Activated CD8-positive, alpha-beta memory T cell treated with anti-CD3 and anti-CD28 coated beads, Interleukin-2, amount 10 ng/mL, durations not matched to agents 7 days and 5 days (primary cell): ENCODE data around the gene PRKRIP1. TPM values are rescaled to one million over a fixed set of nuclear protein-coding genes. Genes with fewer than 3 reads are reported as not detected.
"Not testable (repeated sequence)": the region's sequence is repeated elsewhere in the genome, so short reads cannot be mapped to it uniquely, and the experiment has no call there.

ENCODE experiments used
- ATAC-seq: fragments of 150-1000 bp; cut with Tn5 transposase; one replicate; pipeline ENCODE4 v1.10.0; 2021; ENCODE audit warnings: moderate library complexity
- CTCF ChIA-PET: fragments of 350-600 bp; sonication (Branson Sonifier 250); formaldehyde crosslinking; loops from one replicate; lab custom pipeline; 2021; ENCODE audit warnings: antibody characterized with exemption; lab: Charles Lee
- DNase-seq: peaks from one replicate; pipeline ENCODE4 v3.0.0-alpha.2; 2020
- H3K27ac Mint-ChIP-seq: one replicate; pipeline ENCODE4 v1.8.0; 2021; ENCODE audit warnings: mild to moderate bottlenecking, mixed read lengths
- H3K27me3 Mint-ChIP-seq: one replicate; pipeline ENCODE4 v1.8.0; 2021; ENCODE audit warnings: mixed read lengths
- H3K36me3 Mint-ChIP-seq: one replicate; pipeline ENCODE4 v1.8.0; 2021; ENCODE audit warnings: mild to moderate bottlenecking, mixed read lengths
- H3K4me1 Mint-ChIP-seq: one replicate; pipeline ENCODE4 v1.8.0; 2021; ENCODE audit warnings: mixed read lengths
- H3K4me3 Mint-ChIP-seq: one replicate; pipeline ENCODE4 v1.8.0; 2021; ENCODE audit warnings: mild to moderate bottlenecking, moderate library complexity, mixed read lengths
- H3K9me3 Mint-ChIP-seq: one replicate; pipeline ENCODE4 v1.8.0; 2022; ENCODE audit warnings: low read depth, mixed read lengths
- total RNA-seq, 2 experiments: library from RNA; stranded (reverse); gene quantifications; one replicate each; pipeline ENCODE4 v1.2.3, GENCODE V29; 2021

PRKRIP1 gene, protein sequence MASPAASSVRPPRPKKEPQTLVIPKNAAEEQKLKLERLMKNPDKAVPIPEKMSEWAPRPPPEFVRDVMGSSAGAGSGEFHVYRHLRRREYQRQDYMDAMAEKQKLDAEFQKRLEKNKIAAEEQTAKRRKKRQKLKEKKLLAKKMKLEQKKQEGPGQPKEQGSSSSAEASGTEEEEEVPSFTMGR
- 10 to 100 TPM; 22.2 to 34.5 TPM for total RNA-seq

DNA sequence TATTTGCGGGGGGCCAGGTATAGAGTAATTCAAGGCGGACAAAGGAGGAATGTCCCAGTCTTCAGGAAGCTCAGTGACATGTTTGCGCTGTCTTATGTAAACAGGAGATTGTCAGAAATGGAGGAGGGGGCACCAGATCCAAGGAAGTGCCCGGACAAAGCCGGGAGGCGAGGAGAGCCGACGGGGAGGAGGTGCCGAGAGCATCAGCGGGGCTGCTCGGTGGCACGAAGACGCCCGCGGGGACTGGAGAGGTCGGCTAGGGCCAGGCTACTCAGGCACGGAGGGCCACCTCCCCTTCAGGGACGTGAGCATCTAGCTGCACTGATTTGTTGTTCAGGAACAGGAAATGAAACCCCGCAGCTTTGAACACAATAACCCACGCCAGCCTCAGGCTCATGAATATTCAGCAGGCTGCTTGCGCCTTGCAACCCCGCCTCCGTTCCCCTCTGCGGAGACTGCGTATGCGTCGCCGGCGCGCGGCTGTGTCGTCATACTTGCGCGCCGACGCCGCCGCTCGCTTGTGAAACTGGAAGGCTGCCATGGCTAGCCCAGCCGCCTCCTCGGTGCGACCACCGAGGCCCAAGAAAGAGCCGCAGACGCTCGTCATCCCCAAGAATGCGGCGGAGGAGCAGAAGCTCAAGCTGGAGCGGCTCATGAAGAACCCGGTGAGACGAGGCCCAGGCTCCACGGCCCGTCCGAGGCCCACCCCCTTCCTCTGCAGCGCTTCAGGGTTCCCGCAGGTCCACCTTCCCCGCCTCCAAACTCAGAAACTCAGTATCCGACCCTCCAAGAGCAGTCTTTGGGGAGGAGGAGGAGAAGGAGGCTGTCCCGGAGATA is at the start of gene PRKRIP1:
Gene PRKRIP1 (plus strand): TSS at position 491 of the 837 bp plus-strand sequence. CDS start 49 bp downstream, at position 540.
- CTCF ChIA-PET = interaction anchor here (0.9 to 2.9 kb wide), 6 partner anchors 8 to 30 kb away, joined by 3 to 10 read pairs (median 3); no protein-coding TSS in a partner anchor
- Mint-ChIP-seq H3K9me3 (no peaks in the 10 kb centered on the region), H3K4me1 (peaks cover 17% of the 10 kb centered on the region), H3K36me3 (peaks cover 22% of the 10 kb centered on the region), H3K4me3 (peak within 1 kb of the TSS; percentile 86), H3K27ac (peak within 1 kb of the TSS; percentile 90), H3K27me3 (no peaks in the 10 kb centered on the region)
- ATAC-seq = peak; percentile 98
- DNase-seq = peak; percentile 95

DNA sequence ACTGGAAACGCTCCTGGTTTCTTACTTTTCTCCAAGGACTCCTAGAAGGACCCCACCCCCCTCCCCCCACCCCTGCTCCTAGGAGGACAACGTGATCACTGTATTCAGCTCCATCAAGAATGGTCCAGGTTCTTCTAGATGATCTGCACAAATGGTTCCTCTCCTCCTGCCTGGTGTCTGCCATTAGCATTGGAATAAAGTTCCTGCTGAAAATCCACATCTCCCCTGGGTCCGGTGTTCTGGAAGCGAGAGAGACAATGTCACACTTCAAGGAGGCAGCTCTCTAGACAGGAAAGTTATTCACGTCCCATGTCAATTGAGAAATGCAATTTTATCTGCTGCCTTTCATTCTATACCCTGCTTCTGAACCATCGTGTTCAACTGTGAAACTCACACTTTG is 49.2 kb upstream of the PRKRIP1 start:
- H3K9me3 Mint-ChIP-seq, DNase-seq, CTCF ChIA-PET, H3K27me3 Mint-ChIP-seq, H3K27ac Mint-ChIP-seq, ATAC-seq, H3K4me3 Mint-ChIP-seq, H3K4me1 Mint-ChIP-seq, H3K36me3 Mint-ChIP-seq: not testable (repeated sequence)

DNA sequence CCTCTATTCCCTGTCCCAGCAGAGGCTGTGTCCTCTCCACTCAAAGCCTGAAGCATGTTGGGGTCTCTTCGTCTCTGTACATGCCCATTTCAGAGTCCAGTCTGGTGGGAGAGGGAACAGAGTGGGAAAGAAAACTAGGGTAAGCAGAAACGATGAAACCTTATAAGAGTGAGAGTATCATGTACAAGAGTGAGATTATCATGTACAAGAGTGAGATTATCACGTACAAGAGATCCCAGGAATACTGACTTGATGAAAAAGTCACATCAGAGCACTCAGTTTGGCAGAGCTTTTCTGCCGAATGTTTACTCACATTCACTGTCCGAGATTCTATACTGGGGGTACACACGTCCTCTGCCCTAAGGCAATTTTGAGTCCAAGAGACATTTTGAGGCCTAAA is 39.8 kb upstream of the PRKRIP1 start, which contains the start of gene SPDYE6:
Gene SPDYE6 (minus strand): TSS at position 101 of the 400 bp plus-strand sequence. CDS start 421 bp downstream, outside the sequence.
- DNase-seq, ATAC-seq, CTCF ChIA-PET, H3K36me3 Mint-ChIP-seq, H3K27ac Mint-ChIP-seq, H3K4me1 Mint-ChIP-seq, H3K27me3 Mint-ChIP-seq, H3K9me3 Mint-ChIP-seq, H3K4me3 Mint-ChIP-seq: not testable (repeated sequence)

DNA sequence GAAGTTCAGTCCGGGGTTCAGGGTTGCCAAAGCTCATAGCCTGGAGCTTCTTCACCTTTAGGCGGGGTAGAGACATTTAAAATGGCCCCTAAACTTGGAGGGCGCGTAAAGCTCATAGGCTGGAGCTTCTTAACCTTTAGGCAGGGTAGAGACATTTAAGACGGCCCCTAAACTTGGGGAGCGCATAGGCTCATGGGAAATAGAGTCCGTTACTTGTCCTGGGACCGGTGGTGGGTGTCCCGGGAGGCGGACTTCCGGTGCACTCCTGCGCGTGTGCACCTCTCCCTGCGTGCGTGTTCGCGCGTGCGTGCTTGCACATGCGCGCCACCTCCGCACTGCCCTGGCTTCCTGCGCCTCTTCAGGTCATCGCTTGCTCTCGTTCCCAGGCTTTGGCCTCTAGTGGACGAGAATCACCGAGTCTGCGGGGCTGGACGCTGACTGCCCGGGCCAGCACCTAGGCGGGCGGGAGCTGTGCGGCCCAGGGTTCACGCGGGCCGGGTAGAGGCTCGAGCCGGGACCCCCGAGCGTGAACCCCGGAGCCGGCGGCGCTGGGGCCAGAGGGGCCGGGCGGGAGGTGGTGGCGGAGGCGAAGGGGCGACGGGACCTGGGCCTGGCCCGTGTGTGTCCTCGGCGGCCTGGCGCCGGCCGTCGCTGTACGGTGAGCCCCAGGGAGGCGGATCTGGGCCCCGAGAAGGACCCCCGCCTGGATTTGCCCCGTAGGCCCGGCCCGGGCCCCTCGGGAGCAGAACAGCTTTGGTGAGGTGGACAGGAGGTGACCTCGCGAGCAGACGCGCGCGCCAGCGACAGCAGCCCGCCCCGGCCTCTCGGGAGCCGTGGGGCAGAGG is 32.4 kb upstream of the PRKRIP1 start:
- H3K4me1 Mint-ChIP-seq = peaks cover 14% of the 10 kb centered on the region

DNA sequence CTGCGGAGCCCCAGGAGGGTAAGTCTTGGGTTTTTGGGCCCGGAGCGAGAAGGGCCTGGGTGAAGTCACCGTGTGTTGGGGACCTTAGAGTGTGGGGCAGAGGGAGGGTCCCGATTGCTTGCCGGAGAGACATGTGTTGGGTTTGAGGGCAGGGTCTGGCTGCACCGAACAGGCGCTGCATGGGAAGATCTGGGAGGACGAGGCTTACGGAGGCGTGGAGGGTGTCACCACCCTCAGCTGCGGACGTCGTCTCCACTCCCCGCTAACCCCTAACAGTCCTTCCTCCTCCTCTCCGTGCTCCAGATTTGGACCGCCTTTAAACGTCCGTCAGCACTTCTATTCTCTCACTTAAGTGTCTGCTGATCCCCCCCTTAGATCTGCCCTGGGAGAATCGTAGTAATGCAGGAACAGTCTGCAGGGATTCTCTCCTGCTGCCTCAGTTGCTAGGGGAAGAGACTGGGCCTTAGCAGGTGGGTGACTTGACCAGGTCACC is 31.7 kb upstream of the PRKRIP1 start:
- Mint-ChIP-seq H3K27ac (peak overlapping the region; percentile 83), H3K36me3 (peaks cover 17% of the 10 kb centered on the region), H3K4me1 (peaks cover 14% of the 10 kb centered on the region), H3K4me3 (peak overlapping the region; percentile 97)
- DNase-seq = peak; percentile 42
- ATAC-seq, H3K27me3 Mint-ChIP-seq, H3K9me3 Mint-ChIP-seq, CTCF ChIA-PET: not testable (repeated sequence)

More for the DNA sequence above, 32.4 kb upstream of the PRKRIP1 start:
- CTCF ChIA-PET = interaction anchor here (1.0 kb wide), 2 partner anchors 61 to 85 kb away, joined by 3 to 4 read pairs; no protein-coding TSS in a partner anchor
- not testable (repeated sequence) for H3K9me3 Mint-ChIP-seq, H3K27me3 Mint-ChIP-seq
- Mint-ChIP-seq H3K36me3 (peaks cover 17% of the 10 kb centered on the region), H3K27ac (peak overlapping the region; percentile 85), H3K4me3 (peak overlapping the region; percentile 97)
- ATAC-seq (peak; percentile 99), DNase-seq (peak; percentile 98)

DNA sequence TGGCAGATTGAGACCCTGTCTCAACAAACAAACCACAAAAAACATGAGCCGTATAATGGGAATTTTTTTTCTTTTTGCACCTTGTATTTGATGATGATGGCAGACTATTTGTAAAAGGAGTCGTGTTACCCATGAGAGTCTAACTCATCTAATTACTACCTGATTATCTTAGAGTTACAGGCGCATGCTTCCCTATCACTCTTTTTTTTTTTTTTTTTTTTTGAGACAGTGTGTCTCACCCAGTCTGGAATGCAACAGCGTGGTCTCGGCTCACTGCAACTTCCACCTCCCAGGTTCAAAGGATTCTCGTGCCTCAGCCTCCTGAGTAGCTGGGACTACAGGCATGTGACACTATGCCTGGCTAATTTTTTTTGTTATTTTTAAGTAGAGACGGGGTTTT is 30.8 kb upstream of the PRKRIP1 start:
- Mint-ChIP-seq H3K4me1 (peaks cover 14% of the 10 kb centered on the region), H3K36me3 (peaks cover 22% of the 10 kb centered on the region), H3K4me3 (peak overlapping the region; percentile 44)
- ATAC-seq, H3K27me3 Mint-ChIP-seq, H3K27ac Mint-ChIP-seq, CTCF ChIA-PET, H3K9me3 Mint-ChIP-seq, DNase-seq: not testable (repeated sequence)

DNA sequence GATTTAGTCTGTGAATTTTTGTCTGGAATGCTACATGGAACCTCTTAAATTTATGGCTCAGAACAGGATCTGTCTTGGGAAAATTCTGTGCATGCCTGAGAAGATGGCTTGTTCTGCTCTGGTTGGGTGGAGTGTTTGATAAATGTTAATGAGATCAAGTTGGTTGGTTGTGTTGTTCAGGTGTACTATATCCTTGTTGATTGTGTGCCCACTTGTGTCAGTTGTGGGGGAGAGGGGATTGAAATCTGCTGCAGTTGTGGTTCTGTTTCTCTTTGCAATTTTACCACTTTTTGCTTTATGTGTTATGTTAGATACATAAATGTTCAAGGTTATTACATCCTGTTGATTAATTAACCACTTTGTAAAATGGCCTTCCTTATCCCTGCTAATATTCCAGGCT is 26.1 kb upstream of the PRKRIP1 start:
- H3K4me1 Mint-ChIP-seq, CTCF ChIA-PET, H3K4me3 Mint-ChIP-seq, H3K27me3 Mint-ChIP-seq, H3K27ac Mint-ChIP-seq, DNase-seq, H3K9me3 Mint-ChIP-seq, ATAC-seq: not testable (repeated sequence)
- peaks cover 33% of the 10 kb centered on the region for H3K36me3 Mint-ChIP-seq

DNA sequence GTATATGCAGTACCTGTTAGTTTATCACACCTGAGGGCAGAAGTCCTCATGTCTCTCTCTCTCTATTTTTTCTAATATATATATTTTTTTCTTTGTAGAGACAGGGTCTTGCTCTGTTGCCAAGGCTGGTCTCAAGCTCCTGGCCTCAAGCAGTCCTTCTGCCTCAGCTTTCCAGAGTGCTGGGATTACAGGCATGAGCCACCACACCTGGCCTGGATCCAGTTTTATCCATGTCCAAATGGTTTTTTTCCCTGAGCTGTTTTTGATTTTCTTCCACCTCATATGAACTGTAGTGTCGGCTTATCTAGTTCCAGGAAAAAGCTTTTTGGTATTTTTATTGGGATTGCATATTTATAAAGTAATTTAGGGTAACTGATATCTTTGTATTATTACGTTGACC is 23.4 kb upstream of the PRKRIP1 start:
- H3K27ac Mint-ChIP-seq, CTCF ChIA-PET, H3K4me1 Mint-ChIP-seq, DNase-seq, ATAC-seq, H3K9me3 Mint-ChIP-seq, H3K27me3 Mint-ChIP-seq, H3K4me3 Mint-ChIP-seq: not testable (repeated sequence)
- H3K36me3 Mint-ChIP-seq = peaks cover 38% of the 10 kb centered on the region

DNA sequence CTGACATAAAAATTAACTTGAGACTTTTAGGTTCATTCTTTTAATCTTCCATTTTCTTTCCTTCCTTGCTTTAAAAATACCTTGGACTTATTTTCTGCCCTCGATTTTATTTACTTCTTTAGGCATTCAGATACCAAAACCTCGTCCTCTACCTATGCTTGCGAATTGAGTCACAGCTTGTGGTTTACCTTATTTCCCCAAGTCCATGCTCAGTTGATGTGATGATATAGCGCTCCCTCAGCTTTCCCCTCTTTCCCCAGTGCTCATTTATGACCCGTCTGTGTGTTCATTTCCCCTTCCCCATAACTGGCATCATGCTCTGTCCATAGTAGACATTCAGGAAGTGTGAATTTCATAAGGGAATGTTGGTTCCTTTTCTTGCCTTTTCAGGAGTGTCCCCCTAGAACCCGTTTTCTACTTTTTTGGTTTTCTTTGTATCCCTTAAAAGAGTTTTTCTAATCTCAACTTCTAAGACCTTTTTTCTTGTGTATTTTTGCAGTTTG is 19.1 kb upstream of the PRKRIP1 start:
- Mint-ChIP-seq H3K4me1 (peaks cover 8% of the 10 kb centered on the region), H3K9me3 (no peaks in the 10 kb centered on the region), H3K27me3 (no peaks in the 10 kb centered on the region), H3K27ac (peak overlapping the region; percentile 29), H3K4me3 (no peak overlapping the region), H3K36me3 (peaks cover 37% of the 10 kb centered on the region)
- CTCF ChIA-PET = no interaction called here
- DNase-seq = no peak
- ATAC-seq = no peak

DNA sequence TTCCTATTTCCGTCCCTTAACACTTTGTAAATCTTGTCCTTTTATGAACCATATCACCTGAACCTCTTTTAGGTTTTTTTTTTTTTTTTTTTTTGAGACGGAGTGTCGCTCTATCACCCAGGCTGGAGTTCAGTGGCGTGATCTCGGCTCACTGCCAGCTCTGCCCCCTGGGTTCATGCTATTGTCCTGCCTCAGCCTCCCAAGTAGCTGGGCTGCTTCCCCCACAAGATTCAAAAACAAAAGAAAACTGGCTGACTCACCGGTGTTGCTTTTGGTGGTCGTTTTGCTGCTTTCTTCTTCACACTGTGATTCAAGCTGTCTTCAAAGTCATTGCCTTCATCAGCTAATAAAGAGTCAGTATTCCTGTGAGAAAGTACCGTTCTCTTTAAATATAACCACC is 15.3 kb upstream of the PRKRIP1 start:
- H3K36me3 Mint-ChIP-seq = peaks cover 32% of the 10 kb centered on the region
- H3K4me1 Mint-ChIP-seq, H3K27me3 Mint-ChIP-seq, DNase-seq, H3K4me3 Mint-ChIP-seq, H3K9me3 Mint-ChIP-seq, ATAC-seq, H3K27ac Mint-ChIP-seq, CTCF ChIA-PET: not testable (repeated sequence)

DNA sequence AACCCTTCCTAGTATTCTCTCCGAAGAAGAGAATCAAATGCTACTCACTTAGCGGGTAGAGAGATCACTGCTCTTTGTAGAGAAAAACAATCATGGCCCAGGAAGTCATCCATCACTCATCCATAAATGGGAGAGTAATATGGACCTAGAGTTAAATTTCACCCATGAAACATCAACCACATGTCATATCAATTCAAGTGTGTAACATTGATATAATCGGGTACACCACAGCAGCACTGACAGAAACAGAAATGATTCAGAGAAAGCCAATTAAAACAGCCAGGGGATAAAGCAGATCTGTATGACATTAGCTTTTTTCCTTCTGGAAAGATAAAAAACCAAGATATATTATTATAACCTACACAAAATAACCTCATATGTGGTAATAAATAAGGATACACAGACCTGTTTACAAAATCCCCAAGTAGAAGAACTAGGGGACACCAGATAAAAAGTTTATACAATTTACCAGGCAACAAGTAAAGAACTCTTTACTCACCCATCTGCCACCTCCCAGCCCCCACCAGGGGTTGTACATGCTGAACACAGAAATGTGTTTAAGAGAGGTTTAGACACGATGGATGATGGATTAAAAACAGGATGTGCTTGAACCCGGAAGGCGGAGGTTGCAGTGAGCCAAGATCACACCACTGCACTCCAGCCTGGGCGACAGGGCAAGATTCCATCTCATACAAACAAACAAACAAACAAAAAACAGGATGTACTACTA is 14.3 kb upstream of the PRKRIP1 start:
- H3K4me1 Mint-ChIP-seq, H3K27ac Mint-ChIP-seq, CTCF ChIA-PET: not testable (repeated sequence)

DNA sequence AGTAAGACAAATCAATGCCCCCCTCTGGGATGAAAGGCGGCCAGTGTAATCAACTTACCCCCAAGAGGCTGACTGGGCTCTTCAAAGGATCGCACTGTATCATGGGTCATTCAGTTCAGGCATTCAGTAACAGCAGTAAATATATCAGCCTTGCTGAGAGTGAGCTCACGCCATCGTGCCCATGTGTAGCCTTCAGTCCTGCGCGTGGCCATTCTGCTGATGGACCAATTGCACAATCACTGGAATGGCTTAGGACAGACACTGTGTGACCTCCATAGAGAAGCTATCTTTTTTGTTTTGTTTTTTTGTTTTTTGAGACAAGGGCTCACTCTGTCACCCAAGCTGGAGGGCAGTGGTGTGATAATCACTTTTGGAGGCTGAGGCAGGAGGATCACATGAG is 9.1 kb upstream of the PRKRIP1 start:
- Mint-ChIP-seq H3K27me3 (no peaks in the 10 kb centered on the region), H3K4me3 (no peak overlapping the region), H3K9me3 (no peaks in the 10 kb centered on the region), H3K4me1 (no peaks in the 10 kb centered on the region), H3K36me3 (peaks cover 8% of the 10 kb centered on the region), H3K27ac (no peak overlapping the region)
- CTCF ChIA-PET = interaction anchor here (0.8 to 2.0 kb wide), 3 partner anchors 100 to 107 kb away, joined by 3 to 6 read pairs (median 4); no protein-coding TSS in a partner anchor
- DNase-seq (no peak), ATAC-seq (no peak)

More for the DNA sequence above, 14.3 kb upstream of the PRKRIP1 start:
- not testable (repeated sequence) for H3K9me3 Mint-ChIP-seq, H3K4me3 Mint-ChIP-seq, ATAC-seq, H3K27me3 Mint-ChIP-seq, DNase-seq
- H3K36me3 Mint-ChIP-seq = peaks cover 31% of the 10 kb centered on the region
